Measurements from ENCODE around the gene CTSW. TPM values are rescaled to one million over a fixed set of nuclear protein-coding genes. Genes with fewer than 3 reads are reported as not detected.

The CTSW gene
- total RNA-seq, 1 donor from 2014 or later, result not detected

- H3K9me3 Mint-ChIP-seq (ENCODE audit: unreplicated experiment), result no peaks in the 10 kb centered on the region
- H3K27ac Mint-ChIP-seq (ENCODE audit: unreplicated experiment), result no peak overlapping the region
- no peak for DNase-seq (ENCODE audit: low spot score)
- H3K4me3 Mint-ChIP-seq (ENCODE audit: unreplicated experiment), result no peak overlapping the region
- H3K4me1 Mint-ChIP-seq (ENCODE audit: unreplicated experiment), result peaks cover 16% of the 10 kb centered on the region
- peaks cover 26% of the 10 kb centered on the region for H3K36me3 Mint-ChIP-seq (ENCODE audit: low read depth, unreplicated experiment)
- peaks cover 34% of the 10 kb centered on the region for H3K27me3 Mint-ChIP-seq (ENCODE audit: unreplicated experiment)
- TF ChIP-seq, protein P1, sequence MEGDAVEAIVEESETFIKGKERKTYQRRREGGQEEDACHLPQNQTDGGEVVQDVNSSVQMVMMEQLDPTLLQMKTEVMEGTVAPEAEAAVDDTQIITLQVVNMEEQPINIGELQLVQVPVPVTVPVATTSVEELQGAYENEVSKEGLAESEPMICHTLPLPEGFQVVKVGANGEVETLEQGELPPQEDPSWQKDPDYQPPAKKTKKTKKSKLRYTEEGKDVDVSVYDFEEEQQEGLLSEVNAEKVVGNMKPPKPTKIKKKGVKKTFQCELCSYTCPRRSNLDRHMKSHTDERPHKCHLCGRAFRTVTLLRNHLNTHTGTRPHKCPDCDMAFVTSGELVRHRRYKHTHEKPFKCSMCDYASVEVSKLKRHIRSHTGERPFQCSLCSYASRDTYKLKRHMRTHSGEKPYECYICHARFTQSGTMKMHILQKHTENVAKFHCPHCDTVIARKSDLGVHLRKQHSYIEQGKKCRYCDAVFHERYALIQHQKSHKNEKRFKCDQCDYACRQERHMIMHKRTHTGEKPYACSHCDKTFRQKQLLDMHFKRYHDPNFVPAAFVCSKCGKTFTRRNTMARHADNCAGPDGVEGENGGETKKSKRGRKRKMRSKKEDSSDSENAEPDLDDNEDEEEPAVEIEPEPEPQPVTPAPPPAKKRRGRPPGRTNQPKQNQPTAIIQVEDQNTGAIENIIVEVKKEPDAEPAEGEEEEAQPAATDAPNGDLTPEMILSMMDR (IDR thresholded peaks at IDR 0.05; ENCODE audit: unreplicated experiment), result no peak
Measured at GRCh38 chr11:65849771-65850216, 29.8 kb upstream of the CTSW start.

DNA sequence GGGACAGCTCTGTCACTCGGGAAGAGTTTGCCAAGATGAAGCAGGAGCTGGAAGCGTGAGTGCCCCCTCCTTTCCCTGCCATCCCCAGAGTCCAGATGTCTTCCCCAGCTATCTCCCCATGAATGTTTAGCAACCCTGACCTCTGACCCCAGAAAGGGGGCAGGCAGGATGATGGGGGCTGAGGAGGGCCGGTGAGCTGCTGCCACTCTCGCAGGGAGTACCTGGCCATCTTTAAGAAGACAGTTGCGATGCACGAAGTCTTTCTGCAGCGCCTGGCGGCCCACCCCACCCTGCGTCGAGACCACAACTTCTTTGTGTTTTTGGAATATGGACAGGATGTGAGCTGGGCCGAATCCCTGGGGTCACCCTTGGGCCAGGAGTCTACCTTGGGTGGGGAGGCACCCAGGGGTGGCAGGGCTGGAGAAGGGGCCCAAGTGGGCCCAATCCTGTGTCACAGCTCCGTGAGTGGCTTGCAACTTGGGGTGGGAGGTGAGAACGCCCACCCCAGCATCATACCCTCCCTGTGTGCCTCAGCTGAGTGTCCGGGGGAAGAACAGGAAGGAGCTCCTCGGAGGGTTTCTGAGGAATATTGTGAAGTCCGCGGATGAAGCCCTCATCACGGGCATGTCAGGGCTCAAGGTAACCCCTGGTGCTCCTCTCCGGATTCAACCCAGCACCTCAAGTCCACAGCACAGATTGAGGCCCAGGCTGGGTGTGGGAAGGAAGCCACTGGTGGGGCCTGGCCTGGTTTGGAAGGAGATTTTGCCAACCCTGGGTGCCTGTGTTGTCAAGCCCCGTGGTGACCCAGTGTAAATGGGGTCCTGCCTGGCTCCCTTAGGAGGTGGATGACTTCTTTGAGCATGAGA, 29.2 kb upstream of the CTSW start:
- Mint-ChIP-seq H3K27ac (ENCODE audit: unreplicated experiment) (no peak overlapping the region), H3K27me3 (ENCODE audit: unreplicated experiment) (peaks cover 37% of the 10 kb centered on the region), H3K4me3 (ENCODE audit: unreplicated experiment) (no peak overlapping the region), H3K9me3 (ENCODE audit: unreplicated experiment) (no peaks in the 10 kb centered on the region), H3K36me3 (ENCODE audit: low read depth, unreplicated experiment) (peaks cover 33% of the 10 kb centered on the region), H3K4me1 (ENCODE audit: unreplicated experiment) (peaks cover 17% of the 10 kb centered on the region)
- TF ChIP-seq, protein P1 (IDR thresholded peaks at IDR 0.05; ENCODE audit: unreplicated experiment), result no peak
- DNase-seq (ENCODE audit: low spot score), result no peak

- DNase-seq (ENCODE audit: low spot score), result no peak
- H3K4me3 Mint-ChIP-seq (ENCODE audit: unreplicated experiment), result peak overlapping the region; percentile 85
Measured at GRCh38 chr11:65851083-65851579, 28.5 kb upstream of the CTSW start.

GRCh38 chr11:65851811-65852507, 27.7 kb upstream of the CTSW start:
- Mint-ChIP-seq H3K27me3 (ENCODE audit: unreplicated experiment) (peaks cover 49% of the 10 kb centered on the region), H3K4me3 (ENCODE audit: unreplicated experiment) (peak overlapping the region; percentile 85), H3K27ac (ENCODE audit: unreplicated experiment) (peak overlapping the region; percentile 83)

More at GRCh38 chr11:65851083-65851579, 28.5 kb upstream of the CTSW start:
- TF ChIP-seq, protein P1 (IDR thresholded peaks at IDR 0.05; ENCODE audit: unreplicated experiment), result peak; percentile 88
- Mint-ChIP-seq H3K27ac (ENCODE audit: unreplicated experiment) (peak overlapping the region; percentile 78), H3K27me3 (ENCODE audit: unreplicated experiment) (peaks cover 41% of the 10 kb centered on the region), H3K9me3 (ENCODE audit: unreplicated experiment) (no peaks in the 10 kb centered on the region), H3K36me3 (ENCODE audit: low read depth, unreplicated experiment) (peaks cover 39% of the 10 kb centered on the region), H3K4me1 (ENCODE audit: unreplicated experiment) (peaks cover 24% of the 10 kb centered on the region)

More at GRCh38 chr11:65851811-65852507, 27.7 kb upstream of the CTSW start:
- TF ChIP-seq, protein P1 (IDR thresholded peaks at IDR 0.05; ENCODE audit: unreplicated experiment), result no peak
- Mint-ChIP-seq H3K9me3 (ENCODE audit: unreplicated experiment) (no peaks in the 10 kb centered on the region), H3K36me3 (ENCODE audit: low read depth, unreplicated experiment) (peaks cover 47% of the 10 kb centered on the region), H3K4me1 (ENCODE audit: unreplicated experiment) (peaks cover 31% of the 10 kb centered on the region)
- DNase-seq (ENCODE audit: low spot score), result no peak
